H9 (cell line): ENCODE data around the gene CPB1. TPM values are rescaled to one million over a fixed set of nuclear protein-coding genes. Genes with fewer than 3 reads are reported as not detected.

Experiments
- DNase-seq: peaks from one replicate; pipeline ENCODE4 v3.0.0-alpha.2; 2017
- H2AFZ ChIP-seq: one replicate; pipeline ENCODE4 v1.6.1; 2013; ENCODE audit warnings: mild to moderate bottlenecking, low read length, control low read depth, moderate library complexity
- H2AK5ac ChIP-seq: 2 replicates; pipeline ENCODE4 v1.6.1; 2013; ENCODE audit warnings: low read length, control low read depth, mixed read lengths; ENCODE audit not compliant: insufficient read length
- H2BK120ac ChIP-seq: one replicate; pipeline ENCODE4 v1.6.1; 2013; ENCODE audit warnings: low read depth, mild to moderate bottlenecking, low read length, control low read depth, inconsistent platforms; ENCODE audit not compliant: poor library complexity, severe bottlenecking
- H2BK12ac ChIP-seq: 2 replicates; pipeline ENCODE4 v1.6.1; 2013; ENCODE audit warnings: low read length, control low read depth, mixed read lengths, low read depth; ENCODE audit not compliant: insufficient read length
- H2BK15ac ChIP-seq: 2 replicates; pipeline ENCODE4 v1.6.1; 2013; ENCODE audit warnings: low read depth, low read length, control low read depth
- H2BK20ac ChIP-seq: one replicate; pipeline ENCODE4 v1.6.1; 2013; ENCODE audit warnings: low read depth, mild to moderate bottlenecking, low read length, control low read depth, inconsistent platforms; ENCODE audit not compliant: poor library complexity, severe bottlenecking
- H2BK5ac ChIP-seq: 2 replicates; pipeline ENCODE4 v1.6.1; 2013; ENCODE audit warnings: low read length, control low read depth, mixed read lengths; ENCODE audit not compliant: insufficient read length
- H3K14ac ChIP-seq: 2 replicates; pipeline ENCODE4 v1.6.1; 2013; ENCODE audit warnings: low read length, control low read depth; ENCODE audit not compliant: insufficient read depth
- H3K18ac ChIP-seq: 2 replicates; pipeline ENCODE4 v1.6.1; 2013; ENCODE audit warnings: low read depth, mild to moderate bottlenecking, mixed read lengths, low read length, control low read depth; ENCODE audit not compliant: insufficient read length
- H3K23ac ChIP-seq: 2 replicates; pipeline ENCODE4 v1.6.1; 2013; ENCODE audit warnings: low read length, control low read depth, mixed read lengths, low read depth; ENCODE audit not compliant: insufficient read length
- H3K23me2 ChIP-seq: 2 replicates; pipeline ENCODE4 v1.6.1; 2013; ENCODE audit warnings: low read depth, mild to moderate bottlenecking, mixed read lengths, low read length, control low read depth; ENCODE audit not compliant: insufficient read length, poor library complexity, severe bottlenecking
- H3K27ac ChIP-seq: 2 replicates; pipeline ENCODE4 v1.5.1; 2013; ENCODE audit warnings: low read length, control low read depth, mixed read lengths, low read depth; ENCODE audit not compliant: insufficient read length
- H3K27me3 ChIP-seq: 2 replicates; pipeline ENCODE4 v1.6.1; 2013; ENCODE audit warnings: low read length, control low read depth, inconsistent platforms; ENCODE audit not compliant: insufficient read depth
- H3K4ac ChIP-seq: 2 replicates; pipeline ENCODE4 v1.6.1; 2013; ENCODE audit warnings: low read depth, mild to moderate bottlenecking, control low read depth, inconsistent platforms, low read length, moderate library complexity
- H3K4me1 ChIP-seq: 2 replicates; pipeline ENCODE4 v1.6.1; 2013; ENCODE audit warnings: low read length, control low read depth, inconsistent platforms; ENCODE audit not compliant: insufficient read depth
- H3K4me2 ChIP-seq: 2 replicates; pipeline ENCODE4 v1.6.1; 2013; ENCODE audit warnings: low read length, control low read depth, mixed read lengths; ENCODE audit not compliant: insufficient read length, insufficient read depth
- H3K56ac ChIP-seq: 2 replicates; pipeline ENCODE4 v1.6.1; 2013; ENCODE audit warnings: low read depth, mild to moderate bottlenecking, mixed read lengths, low read length, control low read depth; ENCODE audit not compliant: insufficient read length
- H3K79me1 ChIP-seq: 2 replicates; pipeline ENCODE4 v1.6.1; 2013; ENCODE audit warnings: low read depth, mild to moderate bottlenecking, moderate library complexity, low read length, control low read depth, inconsistent platforms; ENCODE audit not compliant: insufficient read depth, poor library complexity, severe bottlenecking
- H3K79me2 ChIP-seq: 2 replicates; pipeline ENCODE4 v1.6.1; 2013; ENCODE audit warnings: low read length, control low read depth, inconsistent platforms; ENCODE audit not compliant: insufficient read depth
- H3K9ac ChIP-seq: 2 replicates; pipeline ENCODE4 v1.6.1; 2013; ENCODE audit warnings: low read length, control low read depth, mixed read lengths; ENCODE audit not compliant: insufficient read length; ENCODE audit errors: extremely low read depth
- H3K9me3 ChIP-seq: one replicate; pipeline ENCODE4 v1.6.1; 2013; ENCODE audit warnings: low read depth, low read length, inconsistent platforms; ENCODE audit not compliant: control insufficient read depth
- H3T11ph ChIP-seq: one replicate; pipeline ENCODE4 v1.6.1; 2013; ENCODE audit warnings: mild to moderate bottlenecking, low read length, control low read depth, inconsistent platforms
- H4K20me1 ChIP-seq: one replicate; pipeline ENCODE4 v1.6.1; 2013; ENCODE audit not compliant: control insufficient read depth, insufficient read length, insufficient read depth
- H4K5ac ChIP-seq: 2 replicates; pipeline ENCODE4 v1.6.1; 2013; ENCODE audit warnings: low read depth, mild to moderate bottlenecking, mixed read lengths, low read length, control low read depth; ENCODE audit not compliant: insufficient read length
- H4K8ac ChIP-seq: replicated peaks from 2 replicates; pipeline ENCODE4 v1.6.1; 2013; ENCODE audit warnings: low read length, control low read depth, mixed read lengths, low read depth; ENCODE audit not compliant: insufficient read length
- H4K91ac ChIP-seq: 2 replicates; pipeline ENCODE4 v1.6.1; 2013; ENCODE audit warnings: low read depth, mild to moderate bottlenecking, moderate library complexity, mixed read lengths, low read length, control low read depth; ENCODE audit not compliant: insufficient read length
- H3K27ac Mint-ChIP-seq, 3 experiments: 2 replicates in 2 of 3; 3 replicates in 1 of 3; pipeline ENCODE4 v1.8.0; 2020 to 2021; ENCODE audit warnings: mixed read lengths in 3 of 3, mild to moderate bottlenecking in 1 of 3, moderate library complexity in 1 of 3
- H3K27me3 Mint-ChIP-seq: 2 replicates; pipeline ENCODE4 v1.8.0; 2021; ENCODE audit warnings: low read depth, mild to moderate bottlenecking, moderate library complexity, mixed read lengths
- H3K36me3 Mint-ChIP-seq, 3 experiments: 2 replicates in 2 of 3; 3 replicates in 1 of 3; pipeline ENCODE4 v1.8.0; 2020 to 2021; ENCODE audit warnings: low read depth in 3 of 3, mixed read lengths in 3 of 3; ENCODE audit not compliant: insufficient read depth in 1 of 3
- H3K4me1 Mint-ChIP-seq, 2 experiments: 2 replicates each; pipeline ENCODE4 v1.8.0; 2020; ENCODE audit warnings: mixed read lengths in 2 of 2
- H3K4me3 Mint-ChIP-seq, 2 experiments: 2 replicates in 1 of 2; 3 replicates in 1 of 2; pipeline ENCODE4 v1.8.0; 2020 to 2021; ENCODE audit warnings: mild to moderate bottlenecking in 2 of 2, mixed read lengths in 2 of 2, moderate library complexity in 1 of 2
- H3K9me3 Mint-ChIP-seq, 2 experiments: 2 replicates in 1 of 2; 3 replicates in 1 of 2; pipeline ENCODE4 v1.8.0; 2020; ENCODE audit warnings: mild to moderate bottlenecking in 2 of 2, mixed read lengths in 2 of 2, moderate library complexity in 1 of 2
- CTCF ChIP-seq: fragments of 200-600 bp; sonication (generic); conservative IDR thresholded peaks from 3 replicates; pipeline ENCODE4 v1.8.0; 2021; ENCODE audit warnings: antibody characterized with exemption, mild to moderate bottlenecking
- WGBS: extraction: QIAGEN DNeasy Blood & Tissue Kit; methylation state at CpG from one replicate; pipeline ENCODE4 v1.1.7; 2013; ENCODE audit warnings: missing lambda C conversion rate, low lambda C conversion rate, mixed read lengths; ENCODE audit not compliant: insufficient read length; ENCODE audit errors: extremely low coverage; 5-methylcytosine and 5-hydroxymethylcytosine counted together
- total RNA-seq: library from RNA; stranded (reverse); gene quantifications from 2 replicates; pipeline ENCODE4 v1.2.1, GENCODE V29; 2021

Gene CPB1
- total RNA-seq, 1 experiment from 2014 or later = not detected

GRCh38 chr3:148906667-148907066, 79.1 kb downstream of the CPB1 start:
- no peak overlapping the region for H3K4ac ChIP-seq
- no CpG with 5 or more reads among the region's 2 CpGs for WGBS
- H2AFZ ChIP-seq = no peak overlapping the region
- H3K27ac ChIP-seq = no peak overlapping the region
- Mint-ChIP-seq H3K36me3 (no peaks in the 10 kb centered on the region), H3K27me3 (no peaks in the 10 kb centered on the region), H3K4me3 (no peak overlapping the region), H3K4me1 (peaks cover 3 to 5% of the 10 kb centered on the region in 2 experiments; a peak in 2 of 4 replicates), H3K27ac (no peak overlapping the region), H3K9me3 (no peaks in the 10 kb centered on the region)
- no peaks in the 10 kb centered on the region for H3K4me1 ChIP-seq
- H3K4me2 ChIP-seq = no peak overlapping the region
- no peak overlapping the region for H3K14ac ChIP-seq
- no peaks in the 10 kb centered on the region for H3K79me2 ChIP-seq
- H3K18ac ChIP-seq = no peak overlapping the region
- H4K91ac ChIP-seq = no peak overlapping the region
- H2BK15ac ChIP-seq = no peak overlapping the region
- H3K79me1 ChIP-seq = no peaks in the 10 kb centered on the region
- H3K23ac ChIP-seq = no peak overlapping the region
- H3K9me3 ChIP-seq = no peaks in the 10 kb centered on the region
- no peak overlapping the region for H3T11ph ChIP-seq
- no peaks in the 10 kb centered on the region for H3K27me3 ChIP-seq
- no peak overlapping the region for H4K8ac ChIP-seq
- no peak overlapping the region for H2BK120ac ChIP-seq
- no peak overlapping the region for H3K9ac ChIP-seq
- no peaks in the 10 kb centered on the region for H4K20me1 ChIP-seq
- H3K23me2 ChIP-seq = no peaks in the 10 kb centered on the region
- no peak overlapping the region for H2BK5ac ChIP-seq
- no peak for TF ChIP-seq CTCF
- no peak overlapping the region for H3K56ac ChIP-seq
- no peak overlapping the region for H2BK20ac ChIP-seq
- no peak overlapping the region for H2AK5ac ChIP-seq
- DNase-seq = no peak
- H4K5ac ChIP-seq = no peak overlapping the region
- H2BK12ac ChIP-seq = no peak overlapping the region

Other genes with a start within 250 kb of the CPB1 start
- gene AGTR1, start 129.9 kb upstream of the CPB1 start, total RNA-seq = not detected in 2 replicates
- gene CPA3, start 37.5 kb downstream of the CPB1 start, total RNA-seq = not detected in 2 replicates
- gene GYG1, start 163.7 kb downstream of the CPB1 start, total RNA-seq = 31.5 and 32.0 TPM in 2 replicates